H1 (cell line): ENCODE data around the gene RHBDD2.

Source experiments
- ATF3 ChIP-seq: IDR thresholded peaks from 2 replicates; pipeline ENCODE4 v1.6.1; 2011; ENCODE audit warnings: low read depth, mild to moderate bottlenecking, low read length; ENCODE audit not compliant: insufficient read depth
- CEBPB ChIP-seq: IDR thresholded peaks from 2 replicates; pipeline ENCODE4 v1.6.1; 2012; ENCODE audit warnings: low read depth, low read length
- CTCF ChIP-seq, 3 experiments: IDR thresholded peaks; 1 replicate in 2 of 3; 2 replicates in 1 of 3; pipeline versions ENCODE4 v1.5.1 to v1.6.1; 2011; ENCODE audit warnings: low read length in 3 of 3, mild to moderate bottlenecking in 3 of 3, inconsistent platforms in 2 of 3, low read depth in 1 of 3, moderate library complexity in 1 of 3; ENCODE audit not compliant: insufficient read depth in 1 of 3; ENCODE audit errors: control extremely low read depth in 1 of 3
- EZH2 ChIP-seq: fragments of 200-600 bp; sonication (generic); IDR thresholded peaks from 2 replicates; pipeline ENCODE4 v1.7.1; 2012; ENCODE audit warnings: low read depth, mild to moderate bottlenecking, moderate library complexity, low read length, inconsistent platforms; ENCODE audit not compliant: severe bottlenecking
- MAX ChIP-seq: IDR thresholded peaks from 2 replicates; pipeline ENCODE4 v1.6.1; 2012; ENCODE audit warnings: inconsistent platforms
- NRF1 ChIP-seq: IDR thresholded peaks from 2 replicates; pipeline ENCODE4 v1.6.1; 2011; ENCODE audit warnings: mild to moderate bottlenecking, low read depth, low read length, improper control_type of control experiment
- POLR2A ChIP-seq, 2 experiments: IDR thresholded peaks; 1 replicate in 1 of 2; 2 replicates in 1 of 2; pipeline ENCODE4 v1.6.1; 2011; ENCODE audit warnings: low read depth in 2 of 2, low read length in 2 of 2, mild to moderate bottlenecking in 2 of 2; ENCODE audit errors: control extremely low read depth in 1 of 2
- POLR2AphosphoS5 ChIP-seq: IDR thresholded peaks from 2 replicates; pipeline ENCODE4 v1.6.1; 2011; ENCODE audit warnings: low read depth, low read length
- RAD21 ChIP-seq, 2 experiments: IDR thresholded peaks in 1 of 2; conservative IDR thresholded peaks in 1 of 2; 2 replicates each; pipeline ENCODE4 v1.6.1; 2011; ENCODE audit warnings: low read depth in 2 of 2, low read length in 2 of 2, improper control_type of control experiment in 1 of 2, inconsistent platforms in 1 of 2, mild to moderate bottlenecking in 1 of 2, moderate library complexity in 1 of 2
- SAP30 ChIP-seq: fragments of 300-600 bp; sonication (generic); IDR thresholded peaks from 2 replicates; pipeline ENCODE4 v1.7.1; 2012; ENCODE audit warnings: low read length, moderate library complexity, mild to moderate bottlenecking, inconsistent platforms; ENCODE audit not compliant: insufficient read depth, insufficient replicate concordance
- SP2 ChIP-seq: IDR thresholded peaks from 2 replicates; pipeline ENCODE4 v1.6.1; 2012; ENCODE audit warnings: mild to moderate bottlenecking, low read length, inconsistent platforms
- USF2 ChIP-seq: IDR thresholded peaks from 2 replicates; pipeline ENCODE4 v1.6.1; 2011; ENCODE audit warnings: low read length, improper control_type of control experiment

GRCh38 chr7:75844158-75844557 is 34.7 kb upstream of the RHBDD2 start:
- no peak for TF ChIP-seq CEBPB
- TF ChIP-seq MAX: no peak
- no peak for TF ChIP-seq RAD21 (IDR thresholded peaks at IDR 0.05 in 1 of 2, conservative IDR thresholded peaks at IDR 0.05 in 1 of 2; ENCODE audit: low read depth in 2 of 2, low read length in 2 of 2)
- TF ChIP-seq ATF3: no peak
- TF ChIP-seq NRF1: no peak
- no peak for TF ChIP-seq EZH2
- no peak for TF ChIP-seq SP2
- no peak for TF ChIP-seq SAP30
- TF ChIP-seq CTCF (IDR thresholded peaks at IDR 0.05; ENCODE audit: control extremely low read depth in 1 of 3, insufficient read depth in 1 of 3, low read depth in 1 of 3, low read length in 3 of 3): no peak
- no peak for TF ChIP-seq USF2
- TF ChIP-seq POLR2A (IDR thresholded peaks at IDR 0.05; ENCODE audit: control extremely low read depth in 1 of 2, low read depth in 2 of 2, low read length in 2 of 2): no peak
- no peak for TF ChIP-seq POLR2AphosphoS5
